Measurements from ENCODE around the gene PEMT. TPM values are rescaled to one million over a fixed set of nuclear protein-coding genes. Genes with fewer than 3 reads are reported as not detected.

The PEMT gene
- total and polyA plus RNA-seq, 12 donors, result 19.7 to 141 (median 65.3) TPM

DNA sequence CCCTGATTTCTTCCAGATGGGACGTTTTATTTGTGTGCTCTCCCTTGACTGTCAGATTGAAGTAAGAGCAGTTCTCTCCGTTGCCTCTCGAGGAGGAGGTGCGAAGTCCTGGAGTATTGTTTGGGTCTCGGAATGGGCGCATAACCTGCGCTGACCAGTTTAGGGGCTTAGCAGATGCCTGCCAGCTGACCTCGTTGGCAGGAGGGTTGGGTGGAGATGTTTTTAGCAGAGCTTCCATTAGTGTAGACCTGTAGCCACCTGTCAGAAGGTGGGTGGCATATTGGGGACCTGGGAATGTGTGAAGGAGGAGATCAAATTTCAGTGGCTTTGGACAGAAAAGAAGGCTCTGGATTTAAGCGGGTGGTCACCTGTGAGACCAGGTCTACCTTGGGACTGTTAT lies 98.9 kb downstream of the PEMT start:
- peaks cover 9 to 31% of the 10 kb centered on the region in 2 donors for H3K4me1 ChIP-seq (replicated peaks in 1 of 2)
- no peak for DNase-seq
- H3K4me3 ChIP-seq, result no peak overlapping the region
- H3K27ac ChIP-seq, result no peak overlapping the region
- WGBS, 4 donors, result 92 to 94% (median 93%) methylated on average over 9 of the region's 9 CpGs
- H3K9me3 ChIP-seq (replicated peaks in 1 of 3), result no peaks in the 10 kb centered on the region
- TF ChIP-seq, protein P1, sequence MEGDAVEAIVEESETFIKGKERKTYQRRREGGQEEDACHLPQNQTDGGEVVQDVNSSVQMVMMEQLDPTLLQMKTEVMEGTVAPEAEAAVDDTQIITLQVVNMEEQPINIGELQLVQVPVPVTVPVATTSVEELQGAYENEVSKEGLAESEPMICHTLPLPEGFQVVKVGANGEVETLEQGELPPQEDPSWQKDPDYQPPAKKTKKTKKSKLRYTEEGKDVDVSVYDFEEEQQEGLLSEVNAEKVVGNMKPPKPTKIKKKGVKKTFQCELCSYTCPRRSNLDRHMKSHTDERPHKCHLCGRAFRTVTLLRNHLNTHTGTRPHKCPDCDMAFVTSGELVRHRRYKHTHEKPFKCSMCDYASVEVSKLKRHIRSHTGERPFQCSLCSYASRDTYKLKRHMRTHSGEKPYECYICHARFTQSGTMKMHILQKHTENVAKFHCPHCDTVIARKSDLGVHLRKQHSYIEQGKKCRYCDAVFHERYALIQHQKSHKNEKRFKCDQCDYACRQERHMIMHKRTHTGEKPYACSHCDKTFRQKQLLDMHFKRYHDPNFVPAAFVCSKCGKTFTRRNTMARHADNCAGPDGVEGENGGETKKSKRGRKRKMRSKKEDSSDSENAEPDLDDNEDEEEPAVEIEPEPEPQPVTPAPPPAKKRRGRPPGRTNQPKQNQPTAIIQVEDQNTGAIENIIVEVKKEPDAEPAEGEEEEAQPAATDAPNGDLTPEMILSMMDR (IDR thresholded peaks at IDR 0.05), result no peak
- no peak for TF ChIP-seq POLR2A (IDR thresholded peaks at IDR 0.05)
- intact Hi-C loops (cut with DNase I), result no loop called here
- no peaks in the 10 kb centered on the region for H3K27me3 ChIP-seq
- H3K36me3 ChIP-seq (replicated peaks in 1 of 2), result peaks cover 0 to 20% of the 10 kb centered on the region in 2 donors

DNA sequence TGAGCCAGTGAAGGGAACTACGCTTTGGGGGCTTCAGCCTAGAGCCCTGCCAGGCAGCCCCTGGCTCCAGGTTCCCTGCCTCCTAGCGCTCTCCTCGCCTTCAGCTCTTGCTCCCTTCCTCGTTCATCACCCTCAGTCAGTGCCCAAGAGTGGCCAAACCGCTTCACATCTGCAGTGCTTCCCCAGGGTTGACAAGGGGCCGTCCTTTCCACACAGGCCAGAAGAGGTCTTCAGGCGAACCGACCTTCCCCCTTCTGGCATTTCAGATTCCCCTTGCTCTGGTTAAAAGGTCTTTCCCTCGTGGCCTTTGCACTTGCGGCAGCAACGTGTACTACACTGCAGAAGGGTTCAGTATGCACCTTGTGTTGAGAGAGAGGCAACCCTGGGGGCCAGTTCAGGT lies 99.4 kb downstream of the PEMT start:
- H3K4me3 ChIP-seq, result no peak overlapping the region
- no peak for DNase-seq
- peaks cover 0 to 23% of the 10 kb centered on the region in 2 donors for H3K36me3 ChIP-seq (replicated peaks in 1 of 2)
- H3K4me1 ChIP-seq (replicated peaks in 1 of 2), result peaks cover 9 to 28% of the 10 kb centered on the region in 2 donors
- intact Hi-C loops (cut with DNase I), result no loop called here
- no peak overlapping the region for H3K27ac ChIP-seq
- H3K27me3 ChIP-seq, result no peaks in the 10 kb centered on the region
- TF ChIP-seq POLR2A (IDR thresholded peaks at IDR 0.05), result no peak
- TF ChIP-seq, protein P1 (IDR thresholded peaks at IDR 0.05), result no peak
- 87 to 93% (median 90%) methylated on average over 10 to 11 of the region's 11 CpGs for WGBS, 4 donors
- H3K9me3 ChIP-seq (replicated peaks in 1 of 3), result no peaks in the 10 kb centered on the region

DNA sequence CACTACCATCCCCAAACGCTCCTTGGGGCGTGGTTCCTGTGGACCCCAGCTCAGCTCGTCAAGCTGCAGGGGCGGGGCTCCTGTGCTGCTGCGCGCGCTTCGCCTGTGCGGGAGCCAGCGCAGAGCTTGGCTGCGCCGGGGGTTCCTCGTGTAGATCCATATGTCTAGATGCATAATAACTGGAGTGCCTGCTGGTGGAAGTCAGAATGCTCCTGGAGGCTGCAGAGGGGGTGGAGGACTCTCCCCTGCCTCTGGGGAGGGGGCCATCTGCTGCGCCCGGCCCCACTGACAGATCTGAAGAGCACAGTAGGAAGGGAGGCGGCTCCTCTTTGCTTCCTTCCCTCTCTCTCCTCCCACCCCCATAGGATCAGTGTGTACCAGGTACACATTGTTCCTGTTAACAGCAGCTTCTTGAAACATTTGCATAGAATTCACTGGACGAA lies 99.9 kb downstream of the PEMT start:
- no peaks in the 10 kb centered on the region for H3K27me3 ChIP-seq
- 87 to 94% (median 91%) methylated on average over 14 to 17 of the region's 17 CpGs for WGBS, 4 donors
- peaks cover 0 to 23% of the 10 kb centered on the region in 2 donors for H3K36me3 ChIP-seq (replicated peaks in 1 of 2)
- no peak for DNase-seq
- intact Hi-C loops (cut with DNase I), result no loop called here
- no peak overlapping the region for H3K27ac ChIP-seq
- no peaks in the 10 kb centered on the region for H3K9me3 ChIP-seq (replicated peaks in 1 of 3)
- no peak overlapping the region for H3K4me3 ChIP-seq
- H3K4me1 ChIP-seq (replicated peaks in 1 of 2), result peaks cover 9 to 25% of the 10 kb centered on the region in 2 donors
- TF ChIP-seq, protein P1 (IDR thresholded peaks at IDR 0.05), result no peak

DNA sequence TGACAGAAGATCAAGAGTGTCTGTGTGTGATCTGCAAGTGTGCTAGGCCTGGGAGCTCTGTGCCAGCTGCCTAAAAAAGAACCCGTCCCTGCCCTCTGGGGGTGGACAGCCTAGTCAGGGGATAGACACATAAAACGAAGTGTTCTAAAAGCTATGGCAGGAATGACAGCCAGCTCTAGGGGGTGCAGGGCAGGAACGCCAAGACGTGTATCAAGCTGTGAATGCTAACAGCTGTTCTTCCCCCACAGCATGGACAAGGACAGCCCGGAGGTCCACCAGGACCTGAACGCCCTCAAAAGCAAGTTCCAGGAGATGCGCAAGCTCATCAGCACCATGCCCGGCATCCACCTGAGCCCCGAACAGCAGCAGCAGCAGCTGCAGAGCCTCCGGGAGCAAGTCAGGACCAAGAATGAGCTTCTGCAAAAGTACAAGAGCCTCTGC lies 100.5 kb downstream of the PEMT start:
- no peak for DNase-seq
- Histone ChIP-seq H3K9me3 (replicated peaks in 1 of 3) (no peaks in the 10 kb centered on the region), H3K36me3 (replicated peaks in 1 of 2) (peaks cover 0 to 23% of the 10 kb centered on the region in 2 donors), H3K4me1 (replicated peaks in 1 of 2) (peaks cover 9 to 25% of the 10 kb centered on the region in 2 donors), H3K27me3 (no peaks in the 10 kb centered on the region), H3K27ac (no peak overlapping the region), H3K4me3 (no peak overlapping the region)
- TF ChIP-seq, protein P1 (IDR thresholded peaks at IDR 0.05), result no peak
- TF ChIP-seq POLR2A (IDR thresholded peaks at IDR 0.05), result no peak
- intact Hi-C loops (cut with DNase I), result no loop called here
- 86 to 95% (median 87%) methylated on average over 6 to 10 of the region's 10 CpGs for WGBS, 4 donors

All from adrenal gland (tissue), 12 donors.